Thyroid gland (tissue), 4 donors: Measurements from ENCODE around the gene TTC4.

Experiments
- CTCF ChIP-seq, 6 experiments: fragments of 200-600 bp in 3 of 6; fragments of 450-650 bp in 3 of 6; sonication (generic) in 3 of 6; IDR thresholded peaks; one replicate each; pipeline ENCODE4 v1.5.1; 2016 to 2019; ENCODE audit warnings: antibody characterized with exemption in 6 of 6, mild to moderate bottlenecking in 2 of 6, inconsistent platforms in 1 of 6, moderate library complexity in 1 of 6
- POLR2A ChIP-seq, 2 donors: fragments of 450-650 bp; IDR thresholded peaks; one replicate each; pipeline ENCODE4 v1.6.1; 2017; ENCODE audit warnings: antibody characterized with exemption in 2 of 2, mild to moderate bottlenecking in 2 of 2, moderate library complexity in 1 of 2

GRCh38 chr1:54764922-54765561, 49.4 kb downstream of the TTC4 start:
- TF ChIP-seq POLR2A (IDR thresholded peaks at IDR 0.05) (no peak), CTCF (IDR thresholded peaks at IDR 0.05) (no peak)
